Subcutaneous adipose tissue (tissue), 4 donors: ENCODE results near the gene SLFNL1. TPM values are rescaled to one million over a fixed set of nuclear protein-coding genes. Genes with fewer than 3 reads are reported as not detected.

Experiments used
- total RNA-seq, 4 donors: library from RNA; depleted of rRNA; stranded (reverse); fragments of >200 nt; gene quantifications; one replicate each; pipeline ENCODE4 v1.1.0, GENCODE V29; 2016
- TF ChIP-seq, protein P1 (sequence below): fragments of 450-650 bp; IDR thresholded peaks from one replicate; pipeline ENCODE4 v1.5.1; 2016; ENCODE audit warnings: low read depth, mild to moderate bottlenecking, control low read depth, antibody characterized with exemption, moderate library complexity

Gene SLFNL1
- total RNA-seq, 4 donors from 2014 or later: 0.16 to 0.44 (median 0.18) TPM

GRCh38 chr1:40998668-40999067, 22.9 kb downstream of the SLFNL1 start:
- TF ChIP-seq, protein P1, sequence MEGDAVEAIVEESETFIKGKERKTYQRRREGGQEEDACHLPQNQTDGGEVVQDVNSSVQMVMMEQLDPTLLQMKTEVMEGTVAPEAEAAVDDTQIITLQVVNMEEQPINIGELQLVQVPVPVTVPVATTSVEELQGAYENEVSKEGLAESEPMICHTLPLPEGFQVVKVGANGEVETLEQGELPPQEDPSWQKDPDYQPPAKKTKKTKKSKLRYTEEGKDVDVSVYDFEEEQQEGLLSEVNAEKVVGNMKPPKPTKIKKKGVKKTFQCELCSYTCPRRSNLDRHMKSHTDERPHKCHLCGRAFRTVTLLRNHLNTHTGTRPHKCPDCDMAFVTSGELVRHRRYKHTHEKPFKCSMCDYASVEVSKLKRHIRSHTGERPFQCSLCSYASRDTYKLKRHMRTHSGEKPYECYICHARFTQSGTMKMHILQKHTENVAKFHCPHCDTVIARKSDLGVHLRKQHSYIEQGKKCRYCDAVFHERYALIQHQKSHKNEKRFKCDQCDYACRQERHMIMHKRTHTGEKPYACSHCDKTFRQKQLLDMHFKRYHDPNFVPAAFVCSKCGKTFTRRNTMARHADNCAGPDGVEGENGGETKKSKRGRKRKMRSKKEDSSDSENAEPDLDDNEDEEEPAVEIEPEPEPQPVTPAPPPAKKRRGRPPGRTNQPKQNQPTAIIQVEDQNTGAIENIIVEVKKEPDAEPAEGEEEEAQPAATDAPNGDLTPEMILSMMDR: no peak

- TF ChIP-seq, protein P1: no peak
Observed at GRCh38 chr1:40997096-40997495, 24.4 kb downstream of the SLFNL1 start.

- TF ChIP-seq, protein P1: no peak
Observed at GRCh38 chr1:40989066-40989465, 32.5 kb downstream of the SLFNL1 start.

GRCh38 chr1:40988280-40988679, 33.2 kb downstream of the SLFNL1 start:
- TF ChIP-seq, protein P1: no peak

GRCh38 chr1:40987439-40988276, 33.9 kb downstream of the SLFNL1 start:
- TF ChIP-seq, protein P1: no peak

GRCh38 chr1:40986956-40987355, 34.6 kb downstream of the SLFNL1 start:
- TF ChIP-seq, protein P1: no peak

- TF ChIP-seq, protein P1: no peak
Observed at GRCh38 chr1:40986328-40986783, 35.2 kb downstream of the SLFNL1 start.
